HG02588 (cell line): ENCODE data around the gene ADM2.

Experiments
- ATAC-seq: cut with Tn5 transposase; IDR thresholded peaks from one replicate; pipeline ENCODE4 v1.9.1; 2021; ENCODE audit warnings: mild to moderate bottlenecking, moderate library complexity; ENCODE audit not compliant: unreplicated experiment

Gene ADM2

DNA sequence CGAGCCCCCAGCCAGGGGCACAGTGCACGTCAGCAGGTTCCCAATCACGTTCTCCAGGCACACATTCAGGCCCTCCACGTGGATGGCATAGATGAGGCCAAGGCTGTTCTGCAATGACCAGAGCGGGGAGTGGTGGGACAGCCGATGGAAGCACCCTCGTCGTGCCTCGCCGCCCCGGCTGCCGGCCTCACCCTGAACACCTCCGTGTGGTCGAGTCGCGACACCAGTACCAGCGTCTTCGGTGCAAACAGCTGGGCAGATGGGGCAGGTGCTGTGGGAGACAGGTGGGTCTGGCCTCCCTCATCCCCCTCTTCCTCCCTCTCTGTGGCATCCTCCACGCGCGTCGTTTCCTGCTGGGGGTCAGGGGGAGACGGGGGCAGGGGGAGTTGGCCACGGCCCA, 14.0 kb upstream of the ADM2 start:
- ATAC-seq, result no peak

DNA sequence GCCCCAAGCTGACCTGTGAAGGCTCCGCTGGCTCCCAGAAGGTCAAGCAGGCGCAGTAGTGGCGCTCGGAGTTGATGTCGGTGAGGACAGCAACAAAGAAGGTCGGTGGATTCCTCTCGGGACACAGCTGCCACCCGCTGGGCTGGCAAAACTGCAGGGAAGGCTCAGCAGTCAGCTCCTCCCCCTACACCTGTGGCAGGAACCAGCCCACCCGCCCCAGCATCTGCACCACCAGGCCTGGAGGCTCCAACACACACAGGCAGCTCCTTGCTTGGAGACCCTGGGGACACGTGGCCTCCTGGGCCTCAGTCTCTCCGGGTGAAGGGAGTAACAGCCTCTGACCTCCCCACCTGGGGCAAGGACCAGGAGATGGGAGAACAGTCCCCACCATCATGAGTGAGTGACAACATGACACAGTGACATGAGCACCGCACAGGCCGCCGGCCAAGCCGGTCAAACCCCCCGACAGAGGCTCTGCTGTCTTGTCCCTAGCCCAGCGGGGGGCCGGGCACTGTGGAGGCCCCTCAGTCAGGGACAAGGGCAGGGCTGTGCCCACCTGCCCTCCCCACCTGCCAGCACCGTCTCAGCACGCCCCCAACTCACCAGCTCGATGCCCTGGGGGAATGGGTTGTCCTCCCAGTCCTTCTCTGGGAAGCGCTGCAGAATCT, 13.4 kb upstream of the ADM2 start:
- ATAC-seq, result no peak

DNA sequence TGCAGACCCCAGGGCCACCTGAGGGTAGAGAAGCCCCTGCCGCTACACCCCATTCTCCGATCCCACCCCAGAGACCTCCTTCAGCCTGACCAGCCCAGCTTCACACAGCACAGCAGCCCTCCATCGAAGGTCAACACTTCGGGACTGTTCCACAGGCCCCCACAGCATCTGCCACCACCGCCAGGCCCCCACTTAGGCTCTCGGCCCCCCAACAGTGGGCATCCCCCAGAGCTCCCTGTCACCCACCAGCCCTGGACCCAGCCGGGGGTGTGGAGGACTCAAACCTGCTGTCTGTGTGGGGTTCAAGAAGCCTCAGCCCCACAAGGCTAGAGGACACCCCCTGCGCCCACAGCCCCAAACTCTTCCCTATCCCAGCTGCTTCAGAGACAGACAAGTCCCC, 12.7 kb upstream of the ADM2 start:
- no peak for ATAC-seq

DNA sequence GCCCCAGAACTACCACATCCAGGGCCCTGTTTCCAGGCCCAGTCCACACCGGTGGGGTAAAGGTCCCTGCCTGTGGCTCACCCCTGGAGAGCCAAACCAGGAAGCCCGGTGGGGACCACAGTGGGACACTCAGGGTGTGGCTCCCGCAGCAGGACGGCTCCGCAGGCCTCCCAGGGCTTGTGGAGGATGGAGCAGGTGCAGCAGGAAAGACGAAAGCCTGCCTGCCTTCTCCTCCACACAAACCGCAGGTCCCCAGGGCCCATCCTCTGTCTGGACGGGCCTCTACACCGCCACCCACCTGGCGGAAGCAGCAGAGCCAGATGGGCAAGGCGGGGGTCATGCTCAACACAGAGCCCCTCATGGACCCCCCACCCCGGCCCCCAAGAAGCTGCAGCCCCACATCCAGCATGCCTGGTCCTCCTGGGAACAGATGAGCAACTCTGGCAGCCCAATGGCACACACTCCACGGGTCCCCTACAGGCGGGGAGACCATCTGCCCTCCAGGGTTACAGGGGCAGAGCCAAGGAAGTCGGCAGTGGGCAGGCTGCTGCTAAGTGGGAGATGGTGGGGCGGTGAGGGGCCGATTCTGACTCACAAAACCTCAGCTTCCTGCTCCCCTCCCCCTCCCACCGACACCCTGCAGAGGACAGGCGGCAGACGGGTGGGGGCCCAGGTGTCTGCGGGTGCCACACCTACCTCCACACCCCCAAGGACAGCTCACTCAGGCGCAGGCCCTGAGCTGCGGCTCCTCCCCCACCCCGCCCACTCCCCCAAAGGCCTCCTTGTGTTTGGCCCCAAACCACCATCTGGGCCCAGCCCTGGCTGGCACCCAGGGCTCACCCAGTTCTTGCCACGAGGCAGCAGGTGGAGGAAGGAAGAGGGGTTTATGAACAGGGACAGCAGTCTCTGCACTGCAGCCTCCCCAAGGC, 11.7 kb upstream of the ADM2 start:
- ATAC-seq, result peak; percentile 41

DNA sequence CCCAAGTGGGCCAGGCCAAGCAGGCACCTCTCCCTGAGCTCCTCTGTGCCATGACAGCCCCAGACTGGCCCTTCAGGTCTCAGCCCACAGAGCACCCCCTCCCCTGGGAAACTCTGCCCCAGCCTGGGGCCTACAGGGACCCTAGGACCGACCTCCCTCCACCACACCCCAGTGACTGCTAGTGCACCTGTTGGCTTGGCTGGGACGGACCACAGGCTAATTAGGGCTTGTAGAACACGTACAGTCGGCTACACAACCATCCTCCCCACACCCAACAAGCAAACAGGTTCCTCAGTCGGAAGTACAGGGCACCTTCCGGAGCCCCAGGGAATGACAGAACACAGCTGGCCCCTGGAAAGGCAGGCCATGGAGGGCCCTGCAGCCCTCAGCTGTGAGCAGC, 10.9 kb upstream of the ADM2 start:
- no peak for ATAC-seq

DNA sequence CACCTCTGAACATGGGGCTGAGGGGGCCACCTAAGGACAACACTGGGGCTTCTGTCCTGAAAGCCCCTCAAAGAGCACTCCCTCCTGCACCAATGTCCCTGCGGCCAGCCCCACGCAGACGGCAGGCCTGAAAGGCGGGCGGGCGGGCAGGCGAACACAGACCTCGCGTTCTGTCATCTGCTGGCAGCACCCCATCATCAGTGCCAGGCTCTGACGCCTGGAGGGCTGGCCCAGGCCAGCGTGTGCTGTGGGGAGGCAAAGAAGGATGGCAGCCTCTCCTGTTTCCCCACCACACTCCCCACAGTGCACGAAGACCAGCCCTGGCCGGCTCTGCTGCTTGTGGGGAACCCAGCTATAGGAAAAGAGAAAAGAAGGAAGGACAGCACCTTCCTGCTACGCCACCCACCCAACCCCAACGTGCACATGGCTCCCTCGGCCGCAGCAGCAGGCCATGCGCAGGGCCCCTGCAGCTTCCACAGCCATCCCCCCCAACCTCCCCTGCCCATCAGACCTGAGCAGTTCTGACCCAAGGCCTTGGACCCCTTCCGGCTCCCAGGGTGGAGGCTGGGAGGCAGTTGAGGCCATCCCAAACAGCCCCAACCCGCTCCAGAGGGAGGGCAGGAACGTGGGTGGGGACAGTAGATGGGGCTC, 10.0 kb upstream of the ADM2 start:
- no peak for ATAC-seq

DNA sequence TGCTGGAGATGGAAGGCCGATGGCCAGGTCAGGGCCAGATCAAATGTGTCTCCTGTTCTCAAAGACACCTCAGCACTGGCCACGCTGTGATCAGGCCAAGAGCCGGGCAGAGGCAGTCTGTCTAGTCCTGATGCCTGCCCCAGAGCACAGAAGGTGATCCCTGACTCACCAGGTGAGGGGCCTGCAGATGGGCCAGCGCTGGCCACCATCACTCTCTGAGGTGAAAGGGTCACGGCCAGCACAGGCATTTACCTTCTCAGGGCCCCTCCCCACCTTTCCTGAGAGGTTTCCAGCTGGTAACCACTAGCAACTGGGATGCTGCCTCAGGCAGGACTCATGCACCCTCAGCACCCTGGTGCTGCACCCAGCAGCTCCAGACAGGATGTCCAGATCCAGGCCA, 9.4 kb upstream of the ADM2 start:
- no peak for ATAC-seq

DNA sequence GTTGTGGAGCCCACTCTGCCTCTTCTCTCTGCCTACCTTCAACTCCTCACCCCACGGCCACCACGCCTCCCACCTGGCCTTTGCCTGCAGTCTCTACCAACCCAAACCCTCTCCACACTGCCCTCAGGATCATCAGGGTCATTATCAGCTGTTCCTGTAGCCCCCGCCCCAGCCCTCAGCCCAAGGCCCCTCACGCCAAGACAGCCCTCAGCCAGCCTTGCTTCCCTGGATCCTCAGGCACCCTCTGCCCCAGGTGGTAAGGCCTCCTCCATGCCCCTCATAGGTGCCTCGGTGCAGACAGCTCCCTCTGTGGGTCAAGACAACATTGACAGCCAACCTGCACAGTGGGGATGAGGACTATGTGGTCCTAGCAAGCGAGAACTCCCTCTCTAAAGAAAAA, 8.3 kb upstream of the ADM2 start:
- ATAC-seq, result no peak

DNA sequence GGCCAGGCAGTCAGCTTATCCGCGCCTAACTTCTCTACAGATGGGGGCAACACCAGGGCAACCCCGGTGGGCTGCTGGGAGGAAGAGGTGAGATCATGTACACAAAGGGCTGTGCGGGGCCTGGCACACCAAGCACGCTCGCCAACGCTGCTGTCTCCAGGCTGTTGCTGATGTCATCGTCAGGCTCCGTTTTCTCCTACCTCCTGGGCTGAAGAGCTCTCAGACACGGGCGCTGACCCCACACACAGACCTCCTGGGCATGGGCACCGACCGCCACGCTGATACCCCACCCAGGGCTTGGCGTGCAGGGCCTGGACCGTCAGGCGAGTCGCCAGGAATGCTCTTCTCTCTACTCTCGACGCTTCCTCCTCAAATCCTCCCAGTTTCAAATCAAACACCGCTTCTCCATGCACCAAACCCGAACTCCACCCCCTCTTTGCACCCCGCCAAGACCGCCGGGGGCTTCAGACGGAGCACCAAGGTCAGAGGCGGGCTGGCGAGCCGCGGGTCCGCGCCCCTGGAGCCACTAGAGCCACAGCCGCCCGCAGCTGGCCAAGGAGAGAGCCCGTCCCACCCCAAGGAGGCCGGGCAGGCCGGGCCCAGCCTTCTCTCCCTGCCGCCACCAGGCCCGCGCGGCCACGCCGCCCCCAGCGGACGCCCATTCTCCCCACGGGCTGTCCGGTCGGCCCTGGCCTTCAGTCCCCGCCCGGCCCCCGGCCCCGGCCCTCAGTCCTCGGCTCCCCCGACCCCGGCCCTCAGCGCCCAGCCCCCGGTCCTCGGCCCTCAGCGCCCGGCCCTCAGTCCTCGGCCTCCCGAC, 7.3 kb upstream of the ADM2 start:
- ATAC-seq, result no peak

DNA sequence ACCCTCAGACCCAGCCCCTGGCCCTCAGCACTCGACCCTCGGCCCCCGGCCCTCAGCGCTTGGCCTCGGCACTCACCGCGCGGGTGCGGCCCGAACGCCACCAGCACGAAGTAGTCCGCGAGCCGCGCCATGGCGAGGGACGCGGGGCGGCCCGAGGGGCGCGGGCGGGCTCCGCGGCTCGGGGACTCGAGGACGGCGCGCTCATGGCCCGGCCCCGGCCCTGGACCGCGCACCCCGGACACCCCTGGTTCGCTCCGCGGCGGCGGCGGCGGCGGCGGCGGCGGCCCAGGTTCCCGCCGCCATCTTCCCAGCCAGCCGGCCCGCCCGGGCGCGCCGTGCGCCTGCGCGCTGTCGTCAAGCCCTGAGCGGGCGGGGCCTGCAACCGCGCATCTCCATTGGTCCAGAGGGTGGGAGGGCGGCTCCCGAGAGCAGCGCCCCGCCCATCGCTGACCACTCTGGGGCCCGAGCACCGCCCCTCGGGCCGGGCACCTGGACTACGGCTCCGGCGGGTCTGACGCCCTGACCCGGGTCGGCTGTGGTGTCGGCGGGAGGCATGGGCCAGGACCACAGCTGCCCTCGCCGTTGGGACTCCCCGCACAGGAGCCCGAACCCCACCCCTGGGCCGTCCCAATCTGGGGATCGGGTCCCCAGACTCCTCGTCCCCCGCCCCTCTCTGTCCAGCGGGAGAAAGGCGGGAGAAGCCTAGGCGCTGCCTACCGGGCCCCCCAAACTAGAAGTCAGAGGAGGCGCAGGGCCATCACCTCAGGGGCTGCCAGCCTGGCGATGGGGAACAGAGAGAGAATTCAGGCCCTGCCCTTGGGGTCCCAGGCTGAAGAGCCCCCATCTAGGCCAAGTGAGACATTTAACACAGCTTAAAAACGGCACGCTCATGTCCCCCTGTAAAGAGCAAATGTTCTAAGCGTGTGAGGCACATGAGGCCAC, 6.4 kb upstream of the ADM2 start, which contains the start of gene SBF1:
Gene SBF1, minus strand, starts transcription at position 326 of the 942 bp plus-strand sequence. Its CDS starts 195 bp downstream, at position 131.
- ATAC-seq, result peak; percentile 61

DNA sequence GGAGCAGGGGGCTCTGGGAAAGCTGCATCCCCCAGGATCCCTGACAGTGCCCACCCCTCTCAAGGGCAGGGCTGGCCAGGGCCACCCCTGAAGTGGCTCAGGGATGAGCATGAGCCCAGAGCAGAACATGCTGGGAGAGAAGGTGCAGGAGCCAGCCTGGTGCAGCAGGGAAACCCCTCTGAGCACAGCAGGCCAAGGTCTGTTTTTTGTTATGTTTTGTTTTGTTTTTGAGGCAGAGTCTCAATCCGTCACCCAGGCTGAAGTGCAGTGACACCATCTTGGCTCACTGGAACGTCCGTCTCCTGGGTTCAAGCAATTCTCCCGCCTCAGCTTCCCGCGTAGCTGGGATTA, 5.7 kb upstream of the ADM2 start:
- no peak for ATAC-seq

DNA sequence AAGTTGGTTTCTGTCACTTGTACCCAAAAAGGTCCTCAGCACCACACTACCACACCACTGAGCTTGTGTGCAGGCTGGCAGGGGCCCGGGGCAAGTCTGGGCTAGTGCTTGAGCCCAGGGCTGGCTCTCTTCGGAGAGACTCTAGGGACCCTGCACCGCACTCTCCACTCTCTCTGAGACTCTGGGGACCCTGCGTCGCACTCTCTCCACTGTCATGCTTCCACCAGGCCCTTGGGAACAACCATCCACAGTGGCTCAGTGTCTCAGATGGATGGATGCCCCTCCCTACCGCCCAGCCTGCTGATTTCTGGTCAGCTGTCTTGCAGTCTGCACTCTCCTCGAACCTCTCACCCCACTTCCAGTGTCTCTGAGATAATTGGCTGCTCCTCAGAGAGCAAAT, 4.5 kb upstream of the ADM2 start:
- ATAC-seq, result no peak

DNA sequence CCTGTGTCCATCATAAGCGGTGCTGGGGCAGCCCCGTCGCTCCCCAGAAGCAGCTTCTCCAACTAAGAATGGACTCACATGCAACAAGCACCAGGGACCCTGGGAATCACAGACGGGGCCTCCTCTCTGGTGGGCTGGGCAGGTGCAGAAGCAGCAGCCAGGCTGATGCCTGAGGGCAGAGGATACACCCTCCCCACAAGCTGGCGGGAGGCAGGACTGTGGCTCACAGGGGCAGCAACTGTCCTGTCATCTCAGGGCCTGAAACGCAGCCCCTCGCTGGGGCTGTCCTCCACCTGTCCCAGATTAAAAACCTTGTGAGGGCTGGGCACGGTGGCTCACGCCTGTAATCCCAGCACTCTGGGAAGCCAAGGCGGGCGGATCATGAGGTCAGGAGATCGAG, 3.4 kb upstream of the ADM2 start:
- ATAC-seq, result no peak

DNA sequence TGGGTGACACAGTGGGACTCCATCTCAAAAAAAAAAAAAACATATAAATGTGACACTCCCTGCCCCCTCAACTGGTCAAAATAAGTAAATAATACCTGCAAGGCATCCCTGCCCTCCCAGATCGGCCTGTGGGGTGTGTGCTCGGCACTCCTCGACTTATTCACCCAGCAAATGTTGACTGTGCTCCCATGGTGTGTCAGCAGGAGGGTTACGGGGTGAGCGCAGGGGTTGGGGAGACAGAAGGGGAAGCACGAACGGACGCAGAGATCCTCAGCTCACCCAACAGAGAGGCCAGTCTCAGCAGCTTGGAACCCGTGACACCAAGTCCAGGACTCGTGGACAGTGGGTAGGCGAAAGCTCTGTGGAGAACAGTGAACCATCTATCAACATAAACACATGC, 1.6 kb upstream of the ADM2 start:
- no peak for ATAC-seq

DNA sequence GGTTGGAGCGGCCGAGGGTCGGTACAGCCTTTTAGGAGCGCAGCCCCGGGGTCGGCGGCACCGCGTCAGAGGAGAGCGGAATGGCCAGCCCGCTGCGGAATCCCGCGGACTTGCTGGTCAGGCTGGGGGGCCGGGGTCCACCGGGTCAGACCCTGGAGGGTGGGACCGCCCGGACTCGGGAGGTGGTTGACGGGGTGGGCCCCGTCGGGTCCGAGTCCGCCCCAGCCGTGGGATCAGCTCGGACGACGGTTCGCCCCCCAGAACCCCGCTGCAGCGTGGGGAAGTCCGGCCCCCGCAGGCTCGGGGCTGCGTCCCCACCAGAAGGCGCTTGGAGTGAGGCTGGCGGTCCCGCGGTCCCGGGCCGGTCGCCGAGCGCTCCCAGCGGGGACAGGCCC, 301 bp upstream of the ADM2 start:
- no peak for ATAC-seq

DNA sequence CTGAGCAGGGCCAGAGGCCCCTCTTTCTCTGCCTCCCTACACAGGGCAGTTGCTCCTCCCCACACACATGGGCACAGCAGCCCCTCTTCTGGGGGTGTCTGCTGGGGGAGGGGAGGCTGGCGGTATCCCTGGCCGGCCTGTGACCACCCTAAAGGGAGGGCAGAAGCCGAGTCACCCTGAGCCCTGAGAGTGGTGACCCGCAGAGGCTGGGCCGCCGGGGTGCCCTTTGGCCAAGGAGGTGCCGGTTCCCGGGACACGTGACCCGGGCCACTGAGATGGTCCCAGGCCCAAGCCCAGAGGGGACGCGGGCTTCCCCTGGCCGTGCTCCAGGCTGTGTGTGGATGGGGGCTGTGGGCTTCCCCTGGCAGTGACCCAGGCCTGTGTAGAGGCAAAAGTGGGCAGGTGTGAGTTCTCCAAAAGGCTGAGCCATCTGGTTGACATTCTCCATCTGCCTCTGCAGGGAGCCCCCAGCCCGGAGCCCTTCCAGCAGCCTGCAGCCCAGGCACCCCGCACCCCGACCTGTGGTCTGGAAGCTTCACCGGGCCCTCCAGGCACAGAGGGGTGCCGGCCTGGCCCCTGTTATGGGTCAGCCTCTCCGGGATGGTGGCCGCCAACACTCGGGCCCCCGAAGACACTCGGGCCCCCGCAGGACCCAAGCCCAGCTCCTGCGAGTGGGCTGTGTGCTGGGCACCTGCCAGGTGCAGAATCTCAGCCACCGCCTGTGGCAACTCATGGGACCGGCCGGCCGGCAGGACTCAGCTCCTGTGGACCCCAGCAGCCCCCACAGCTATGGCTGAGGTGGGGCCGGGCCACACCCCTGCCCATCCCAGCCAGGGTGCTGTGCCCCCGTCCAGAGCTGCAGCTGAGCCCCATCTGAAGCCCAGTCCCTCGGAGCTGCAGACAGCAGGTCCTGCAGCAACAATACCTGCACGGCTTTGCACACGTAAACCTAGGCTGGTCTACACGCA, 1.0 kb downstream of the ADM2 start:
- no peak for ATAC-seq

DNA sequence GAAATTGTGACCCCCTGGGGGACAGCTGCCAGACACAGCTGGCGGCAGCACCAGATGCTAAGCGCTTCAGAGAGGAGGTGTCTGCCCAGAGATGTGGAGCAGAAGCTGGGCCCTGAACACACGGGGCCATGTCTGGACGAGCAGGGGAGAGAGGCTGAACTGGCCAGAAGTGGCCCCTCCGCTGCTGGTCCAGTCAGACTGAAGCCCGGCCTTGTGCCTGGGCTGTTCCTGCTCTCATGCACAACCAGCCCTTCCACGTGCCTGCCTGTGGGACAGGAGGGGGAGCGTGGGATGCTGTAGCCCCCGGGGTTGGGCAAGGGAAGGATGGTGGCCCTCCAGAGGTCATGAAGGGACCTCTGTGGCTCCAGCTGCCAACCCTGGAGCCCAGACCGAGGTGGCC, 1.8 kb downstream of the ADM2 start:
- ATAC-seq, result no peak

DNA sequence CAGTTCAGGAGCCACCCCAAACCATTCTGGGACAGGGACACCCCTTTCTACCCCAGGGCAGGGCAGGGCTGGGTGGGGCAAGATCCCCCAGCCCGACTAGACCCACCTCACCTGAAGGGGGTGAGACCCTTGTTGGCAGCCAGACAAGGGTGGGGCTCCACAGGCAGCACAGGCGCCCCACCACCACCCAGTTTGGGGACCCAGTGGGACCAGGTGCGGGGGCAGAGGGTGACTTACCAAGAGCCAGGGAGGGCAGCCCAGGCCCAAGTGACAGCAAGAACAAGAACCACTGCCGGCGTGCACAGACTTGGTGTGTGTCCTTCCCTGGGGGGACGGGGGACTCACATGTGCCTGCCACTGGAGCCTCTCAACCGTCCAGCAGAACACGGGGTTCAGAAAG, 2.2 kb downstream of the ADM2 start:
- no peak for ATAC-seq
